ENCODE measurements around the gene SEC23A.

SEC23A gene

GRCh38 chr14:38982837-38983236, 120.2 kb downstream of the SEC23A start:
- no peak for DNase-seq

GRCh38 chr14:38982278-38982677, 120.8 kb downstream of the SEC23A start:
- DNase-seq, result no peak

Measured in femur (tissue), 1 donor.